Activated CD8-positive, alpha-beta T cell treated with anti-CD3 and anti-CD28 coated beads, Interleukin-2, amount 10 ng/mL, durations not matched to agents 7 days and 5 days (primary cell): ENCODE results near the gene RASA2. TPM values are rescaled to one million over a fixed set of nuclear protein-coding genes. Genes with fewer than 3 reads are reported as not detected.
"Not testable (repeated sequence)": the region's sequence is repeated elsewhere in the genome, so short reads cannot be mapped to it uniquely, and the experiment has no call there.

Experiments used
- ATAC-seq: fragments of 150-1000 bp; cut with Tn5 transposase; one replicate; pipeline ENCODE4 v1.10.0; 2021; ENCODE audit warnings: moderate library complexity
- CTCF ChIA-PET: fragments of 350-600 bp; sonication (Branson Sonifier 250); formaldehyde crosslinking; loops from one replicate; lab custom pipeline; 2021; ENCODE audit warnings: antibody characterized with exemption; lab: Charles Lee
- POLR2A ChIA-PET: fragments of 350-600 bp; sonication (Branson Sonifier 250); formaldehyde crosslinking; loops from one replicate; lab custom pipeline; 2021; ENCODE audit warnings: antibody characterized with exemption; lab: Charles Lee
- DNase-seq: peaks from one replicate; pipeline ENCODE4 v3.0.0-alpha.2; 2020
- H3K27ac Mint-ChIP-seq: one replicate; pipeline ENCODE4 v1.8.0; 2021; ENCODE audit warnings: mild to moderate bottlenecking, mixed read lengths
- H3K27me3 Mint-ChIP-seq: one replicate; pipeline ENCODE4 v1.8.0; 2021; ENCODE audit warnings: low read depth, mixed read lengths
- H3K36me3 Mint-ChIP-seq: one replicate; pipeline ENCODE4 v1.8.0; 2021; ENCODE audit warnings: low read depth, mixed read lengths
- H3K4me1 Mint-ChIP-seq: one replicate; pipeline ENCODE4 v1.8.0; 2021; ENCODE audit warnings: low read depth, mixed read lengths
- H3K4me3 Mint-ChIP-seq: one replicate; pipeline ENCODE4 v1.8.0; 2021; ENCODE audit warnings: mild to moderate bottlenecking, mixed read lengths
- H3K9me3 Mint-ChIP-seq: one replicate; pipeline ENCODE4 v1.8.0; 2022; ENCODE audit warnings: mixed read lengths; ENCODE audit not compliant: insufficient read depth
- total RNA-seq, 2 experiments: library from RNA; stranded (reverse); gene quantifications; one replicate each; pipeline ENCODE4 v1.2.3, GENCODE V29; 2021

Gene RASA2
- total RNA-seq, 2 experiments from 2014 or later, result 56.8 to 60.2 TPM

- not testable (repeated sequence) for H3K9me3 Mint-ChIP-seq, H3K27ac Mint-ChIP-seq, H3K36me3 Mint-ChIP-seq, DNase-seq, H3K4me3 Mint-ChIP-seq, ATAC-seq
- Mint-ChIP-seq H3K4me1 (peaks cover 44% of the 10 kb centered on the region), H3K27me3 (peaks cover 19% of the 10 kb centered on the region)
- ChIA-PET CTCF (interaction anchor here (1.2 to 3.3 kb wide), 3 partner anchors 8 to 82 kb away, joined by 4 to 27 read pairs (median 4); no protein-coding TSS in a partner anchor), POLR2A (interaction anchor here (1.4 kb wide), 1 partner anchor 8 kb away, joined by 4 read pairs; no protein-coding TSS in a partner anchor)
Observed at GRCh38 chr3:141478840-141479239, 8.0 kb upstream of the RASA2 start.

- Mint-ChIP-seq H3K4me3 (no peak overlapping the region), H3K27me3 (peaks cover 16% of the 10 kb centered on the region), H3K27ac (no peak overlapping the region), H3K9me3 (no peaks in the 10 kb centered on the region), H3K4me1 (peaks cover 38% of the 10 kb centered on the region), H3K36me3 (peaks cover 5% of the 10 kb centered on the region)
- ATAC-seq (no peak), DNase-seq (no peak)
- POLR2A ChIA-PET, result interaction anchor here (0.6 to 0.8 kb wide), 2 partner anchors 8 to 172 kb away, joined by 3 to 4 read pairs; no protein-coding TSS in a partner anchor
- CTCF ChIA-PET, result interaction anchor here (0.7 kb wide), 2 partner anchors 8 to 28 kb away, joined by 3 to 6 read pairs; no protein-coding TSS in a partner anchor
Observed at GRCh38 chr3:141482245-141482922, 4.4 kb upstream of the RASA2 start.

GRCh38 chr3:141484701-141485287 lies 2.0 kb upstream of the RASA2 start:
- H3K4me1 Mint-ChIP-seq, result peaks cover 49% of the 10 kb centered on the region
- H3K27ac Mint-ChIP-seq, result no peak overlapping the region
- ChIA-PET POLR2A (no interaction called here), CTCF (interaction anchor here (0.6 to 5.7 kb wide), 4 partner anchors 24 to 173 kb away, joined by 3 to 30 read pairs (median 4); no protein-coding TSS in a partner anchor)
- peaks cover 22% of the 10 kb centered on the region for H3K36me3 Mint-ChIP-seq
- DNase-seq (no peak), ATAC-seq (no peak)
- H3K4me3 Mint-ChIP-seq, result no peak overlapping the region
- no peaks in the 10 kb centered on the region for H3K27me3 Mint-ChIP-seq
- no peaks in the 10 kb centered on the region for H3K9me3 Mint-ChIP-seq

GRCh38 chr3:141485641-141486495 lies 959 bp upstream of the RASA2 start:
- POLR2A ChIA-PET, result interaction anchor here (0.5 to 4.6 kb wide), 10 partner anchors 8 to 243 kb away, joined by 3 to 105 read pairs (median 3); no protein-coding TSS in a partner anchor
- ATAC-seq (no peak), DNase-seq (no peak)
- Mint-ChIP-seq H3K4me1 (peaks cover 60% of the 10 kb centered on the region), H3K36me3 (peaks cover 33% of the 10 kb centered on the region), H3K27ac (peak overlapping the region; percentile 84), H3K9me3 (no peaks in the 10 kb centered on the region), H3K4me3 (peak overlapping the region; percentile 75), H3K27me3 (no peaks in the 10 kb centered on the region)
- CTCF ChIA-PET, result interaction anchor here (1.0 to 5.7 kb wide), 6 partner anchors 25 to 75 kb away, joined by 3 to 30 read pairs (median 6); no protein-coding TSS in a partner anchor

GRCh38 chr3:141486496-141486745 lies 406 bp upstream of the RASA2 start:
- Mint-ChIP-seq H3K4me3 (peak overlapping the region; percentile 75), H3K36me3 (peaks cover 37% of the 10 kb centered on the region), H3K4me1 (peaks cover 65% of the 10 kb centered on the region), H3K27me3 (no peaks in the 10 kb centered on the region), H3K9me3 (no peaks in the 10 kb centered on the region), H3K27ac (peak overlapping the region; percentile 84)
- ChIA-PET POLR2A (interaction anchor here (0.5 to 4.6 kb wide), 10 partner anchors 8 to 244 kb away, joined by 3 to 105 read pairs (median 3); no protein-coding TSS in a partner anchor), CTCF (interaction anchor here (1.0 to 5.7 kb wide), 6 partner anchors 26 to 75 kb away, joined by 3 to 30 read pairs (median 6); no protein-coding TSS in a partner anchor)
- no peak for ATAC-seq
- DNase-seq, result no peak

- ChIA-PET CTCF (interaction anchor here (0.9 to 5.7 kb wide), 7 partner anchors 11 to 176 kb away, joined by 3 to 30 read pairs (median 7); no protein-coding TSS in a partner anchor), POLR2A (interaction anchor here (0.6 to 4.6 kb wide), 30 partner anchors 11 to 959 kb away, joined by 3 to 105 read pairs (median 4); partner anchors contain the start of gene PXYLP1)
- H3K27ac Mint-ChIP-seq, result peak overlapping the region; percentile 96
- peaks cover 45% of the 10 kb centered on the region for H3K36me3 Mint-ChIP-seq
- DNase-seq, result peak; percentile 96
- no peaks in the 10 kb centered on the region for H3K9me3 Mint-ChIP-seq
- peak overlapping the region; percentile 88 for H3K4me3 Mint-ChIP-seq
- no peaks in the 10 kb centered on the region for H3K27me3 Mint-ChIP-seq
- ATAC-seq, result peak; percentile 78
- H3K4me1 Mint-ChIP-seq, result peaks cover 74% of the 10 kb centered on the region
Observed at GRCh38 chr3:141487521-141488252, 860 bp downstream of the RASA2 start.

GRCh38 chr3:141489203-141489602 lies 2.4 kb downstream of the RASA2 start:
- H3K4me1 Mint-ChIP-seq, result peaks cover 83% of the 10 kb centered on the region
- ChIA-PET POLR2A (interaction anchor here (1.1 to 4.6 kb wide), 4 partner anchors 10 to 67 kb away, joined by 4 to 105 read pairs (median 28); no protein-coding TSS in a partner anchor), CTCF (interaction anchor here (1.4 to 5.7 kb wide), 3 partner anchors 10 to 155 kb away, joined by 5 to 30 read pairs (median 23); no protein-coding TSS in a partner anchor)
- DNase-seq (peak; percentile 34), ATAC-seq (no peak)
- H3K9me3 Mint-ChIP-seq, result no peaks in the 10 kb centered on the region
- H3K36me3 Mint-ChIP-seq, result peaks cover 56% of the 10 kb centered on the region
- H3K4me3 Mint-ChIP-seq, result peak overlapping the region; percentile 53
- no peaks in the 10 kb centered on the region for H3K27me3 Mint-ChIP-seq
- H3K27ac Mint-ChIP-seq, result peak overlapping the region; percentile 64

- H3K36me3 Mint-ChIP-seq, result peaks cover 69% of the 10 kb centered on the region
- ATAC-seq (no peak), DNase-seq (no peak)
- no peak overlapping the region for H3K4me3 Mint-ChIP-seq
- H3K9me3 Mint-ChIP-seq, result peaks cover 11% of the 10 kb centered on the region
- CTCF ChIA-PET, result interaction anchor here (1.0 to 4.2 kb wide), 5 partner anchors 17 to 130 kb away, joined by 3 to 25 read pairs (median 5); no protein-coding TSS in a partner anchor
- no peak overlapping the region for H3K27ac Mint-ChIP-seq
- H3K27me3 Mint-ChIP-seq, result no peaks in the 10 kb centered on the region
- POLR2A ChIA-PET, result interaction anchor here (1.0 kb wide), 2 partner anchors 9 kb away, joined by 4 to 5 read pairs; no protein-coding TSS in a partner anchor
- H3K4me1 Mint-ChIP-seq, result peaks cover 83% of the 10 kb centered on the region
Observed at GRCh38 chr3:141491081-141491480, 4.3 kb downstream of the RASA2 start.

GRCh38 chr3:141491929-141492328 lies 5.1 kb downstream of the RASA2 start:
- H3K36me3 Mint-ChIP-seq, result peaks cover 78% of the 10 kb centered on the region
- ATAC-seq, result no peak
- no peak for DNase-seq
- H3K27me3 Mint-ChIP-seq, result no peaks in the 10 kb centered on the region
- ChIA-PET POLR2A (interaction anchor here (1.0 kb wide), 1 partner anchor 8 kb away, joined by 5 read pairs; no protein-coding TSS in a partner anchor), CTCF (interaction anchor here (2.2 to 4.2 kb wide), 2 partner anchors 18 to 69 kb away, joined by 6 to 25 read pairs; no protein-coding TSS in a partner anchor)
- H3K4me3 Mint-ChIP-seq, result no peak overlapping the region
- no peak overlapping the region for H3K27ac Mint-ChIP-seq
- peaks cover 86% of the 10 kb centered on the region for H3K4me1 Mint-ChIP-seq
- H3K9me3 Mint-ChIP-seq, result peaks cover 11% of the 10 kb centered on the region

GRCh38 chr3:141493184-141493583 lies 6.4 kb downstream of the RASA2 start:
- Mint-ChIP-seq H3K4me1 (peaks cover 91% of the 10 kb centered on the region), H3K9me3 (peaks cover 11% of the 10 kb centered on the region), H3K36me3 (peaks cover 80% of the 10 kb centered on the region), H3K4me3 (no peak overlapping the region), H3K27ac (peak overlapping the region; percentile 58), H3K27me3 (no peaks in the 10 kb centered on the region)
- CTCF ChIA-PET, result interaction anchor here (0.7 to 4.2 kb wide), 8 partner anchors 19 to 190 kb away, joined by 3 to 25 read pairs (median 5); no protein-coding TSS in a partner anchor
- DNase-seq (no peak), ATAC-seq (peak; percentile 62)
- POLR2A ChIA-PET, result no interaction called here
